ENCODE data around the gene POFUT2. TPM values are rescaled to one million over a fixed set of nuclear protein-coding genes. Genes with fewer than 3 reads are reported as not detected.
A peak's percentile ranks its signal among the peaks of the same experiment; 100 is the strongest.

POFUT2 gene
- total RNA-seq, 1 experiment from 2014 or later = 33.0 TPM

GRCh38 chr21:45304945-45305344, 17.2 kb upstream of the POFUT2 start:
- H3K9me3 ChIP-seq = no peaks in the 10 kb centered on the region
- H3K4me3 ChIP-seq = no peak overlapping the region
- no peaks in the 10 kb centered on the region for H3K36me3 ChIP-seq
- no peak for DNase-seq
- H3K27me3 ChIP-seq = no peaks in the 10 kb centered on the region

GRCh38 chr21:45304476-45304830, 16.8 kb upstream of the POFUT2 start:
- no peak for DNase-seq
- Histone ChIP-seq H3K27me3 (no peaks in the 10 kb centered on the region), H3K36me3 (no peaks in the 10 kb centered on the region), H3K4me3 (no peak overlapping the region), H3K9me3 (no peaks in the 10 kb centered on the region)

GRCh38 chr21:45303751-45304475, 16.2 kb upstream of the POFUT2 start:
- no peaks in the 10 kb centered on the region for H3K36me3 ChIP-seq
- H3K9me3 ChIP-seq = no peaks in the 10 kb centered on the region
- H3K4me3 ChIP-seq = no peak overlapping the region
- no peak for DNase-seq
- no peaks in the 10 kb centered on the region for H3K27me3 ChIP-seq

- Histone ChIP-seq H3K9me3 (no peaks in the 10 kb centered on the region), H3K27me3 (no peaks in the 10 kb centered on the region), H3K36me3 (no peaks in the 10 kb centered on the region), H3K4me3 (no peak overlapping the region)
- no peak for DNase-seq
Measured at GRCh38 chr21:45303091-45303615, 15.5 kb upstream of the POFUT2 start.

DNA sequence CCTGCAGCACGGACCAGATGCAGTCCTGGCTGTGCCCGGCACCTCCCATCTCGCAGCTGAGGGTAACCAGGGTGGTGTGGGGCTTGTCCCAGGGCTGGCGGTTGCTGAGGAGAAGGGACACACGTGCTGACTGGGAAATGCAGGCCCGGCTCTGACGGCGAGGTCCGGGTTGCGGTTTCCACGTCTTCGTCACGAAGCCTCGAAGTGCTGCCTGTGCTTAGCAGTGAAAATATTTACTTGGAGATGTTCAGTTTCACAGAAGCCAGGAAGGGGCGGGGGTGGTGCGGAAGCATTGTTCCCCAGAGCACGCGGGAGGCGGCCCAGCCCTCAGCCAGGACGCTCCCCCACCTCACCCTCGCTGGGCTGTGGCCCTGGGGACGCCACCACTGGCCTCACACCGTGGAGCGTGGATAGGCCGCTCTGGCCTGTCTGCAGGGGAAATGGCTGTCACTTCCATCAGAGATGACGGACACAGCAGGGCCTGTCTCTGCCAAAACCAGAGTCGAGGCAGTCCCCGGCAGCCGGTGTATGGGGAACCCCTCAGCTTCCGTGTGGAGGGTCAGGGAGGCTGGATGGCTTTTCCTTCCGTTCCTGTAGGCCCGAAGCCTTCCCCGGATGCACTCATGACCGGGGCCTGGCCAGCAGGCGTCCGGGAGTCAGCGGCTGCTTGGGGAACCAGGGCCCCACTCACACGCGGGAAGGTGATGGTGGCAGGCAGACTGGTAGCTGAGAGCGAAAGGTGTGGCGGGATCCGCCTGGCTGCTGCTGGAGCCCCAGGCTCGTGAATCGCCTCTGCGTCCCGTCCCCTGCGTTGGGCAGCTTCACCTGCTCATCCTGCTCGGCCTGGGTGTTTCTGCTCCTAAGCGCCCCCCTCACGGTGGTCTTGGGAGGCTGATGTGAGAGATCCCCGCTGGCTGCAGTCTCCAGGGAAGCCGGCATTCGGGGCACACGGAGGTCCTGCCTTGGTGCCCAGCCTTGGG, 14.7 kb upstream of the POFUT2 start:
- Histone ChIP-seq H3K27me3 (no peaks in the 10 kb centered on the region), H3K36me3 (no peaks in the 10 kb centered on the region), H3K4me3 (no peak overlapping the region), H3K9me3 (no peaks in the 10 kb centered on the region)
- no peak for DNase-seq

DNA sequence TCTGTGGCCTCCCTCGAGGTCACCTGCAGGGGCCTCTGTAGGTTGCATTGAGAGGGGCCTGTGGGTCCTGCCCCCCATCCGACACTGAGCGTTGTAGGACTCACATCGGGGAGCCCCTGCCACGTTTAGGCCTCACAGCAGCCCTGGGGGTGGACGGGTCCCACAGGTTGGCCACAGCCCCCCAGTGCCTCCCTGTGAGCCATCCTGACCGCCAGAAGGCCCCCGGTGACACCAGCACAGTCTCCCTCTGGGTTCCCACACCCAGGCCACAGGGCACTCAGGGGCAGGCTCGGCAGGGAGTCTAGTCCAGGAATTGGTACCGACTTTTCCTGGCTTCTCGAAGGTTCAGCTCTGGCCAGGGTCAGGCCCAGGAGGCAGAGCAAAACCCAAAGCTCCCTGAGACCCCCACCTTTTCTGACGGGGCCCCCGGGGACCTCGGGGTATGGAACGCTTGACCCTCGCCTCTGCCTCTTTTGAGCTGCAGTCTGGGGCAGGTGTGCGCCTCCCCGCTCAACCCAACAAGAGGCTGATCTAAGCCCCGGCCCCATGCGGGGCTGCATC, 13.9 kb upstream of the POFUT2 start:
- DNase-seq = no peak
- H3K36me3 ChIP-seq = no peaks in the 10 kb centered on the region
- no peak overlapping the region for H3K4me3 ChIP-seq
- no peaks in the 10 kb centered on the region for H3K9me3 ChIP-seq
- H3K27me3 ChIP-seq = no peaks in the 10 kb centered on the region

DNA sequence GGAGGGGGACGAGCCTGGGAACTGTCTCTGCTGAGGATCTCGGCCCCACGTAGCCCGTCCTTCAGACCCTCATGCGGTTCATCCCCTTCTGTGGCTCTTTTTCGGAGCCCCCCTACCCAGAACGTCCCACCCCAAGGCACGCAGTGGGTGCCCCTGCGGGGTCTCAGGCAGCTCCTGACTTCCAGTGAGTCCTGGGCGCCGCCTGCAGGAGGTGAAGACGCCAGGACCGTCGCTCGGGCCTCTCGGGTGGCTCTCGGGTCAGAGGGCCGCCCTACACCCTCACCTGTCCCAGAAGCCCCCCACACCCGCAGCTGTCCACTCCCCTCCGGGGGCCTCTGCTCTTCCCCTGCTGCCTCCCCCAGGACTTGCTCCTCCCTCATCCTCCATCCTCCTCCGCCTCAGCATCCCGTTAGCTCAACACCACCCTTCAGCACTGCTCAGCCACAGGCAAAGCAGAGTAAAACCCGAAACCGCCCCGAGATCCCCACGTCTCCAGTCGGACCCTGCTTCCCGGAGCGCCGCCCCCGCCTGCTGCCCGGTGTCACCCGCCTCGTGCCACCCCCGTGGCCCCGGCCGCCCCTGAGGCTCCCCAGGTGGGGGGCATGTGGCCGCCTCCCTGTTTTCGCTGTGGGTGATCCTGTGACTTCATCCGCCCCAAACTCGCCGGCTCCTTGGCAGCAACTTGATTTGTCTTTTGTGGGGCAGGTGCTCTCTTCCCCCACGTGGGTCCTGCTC, 13.3 kb upstream of the POFUT2 start:
- Histone ChIP-seq H3K9me3 (no peaks in the 10 kb centered on the region), H3K27me3 (no peaks in the 10 kb centered on the region), H3K4me3 (no peak overlapping the region), H3K36me3 (no peaks in the 10 kb centered on the region)
- DNase-seq = no peak

GRCh38 chr21:45299864-45300785, 12.4 kb upstream of the POFUT2 start:
- Histone ChIP-seq H3K27me3 (no peaks in the 10 kb centered on the region), H3K36me3 (no peaks in the 10 kb centered on the region), H3K9me3 (no peaks in the 10 kb centered on the region), H3K4me3 (no peak overlapping the region)
- no peak for DNase-seq

DNA sequence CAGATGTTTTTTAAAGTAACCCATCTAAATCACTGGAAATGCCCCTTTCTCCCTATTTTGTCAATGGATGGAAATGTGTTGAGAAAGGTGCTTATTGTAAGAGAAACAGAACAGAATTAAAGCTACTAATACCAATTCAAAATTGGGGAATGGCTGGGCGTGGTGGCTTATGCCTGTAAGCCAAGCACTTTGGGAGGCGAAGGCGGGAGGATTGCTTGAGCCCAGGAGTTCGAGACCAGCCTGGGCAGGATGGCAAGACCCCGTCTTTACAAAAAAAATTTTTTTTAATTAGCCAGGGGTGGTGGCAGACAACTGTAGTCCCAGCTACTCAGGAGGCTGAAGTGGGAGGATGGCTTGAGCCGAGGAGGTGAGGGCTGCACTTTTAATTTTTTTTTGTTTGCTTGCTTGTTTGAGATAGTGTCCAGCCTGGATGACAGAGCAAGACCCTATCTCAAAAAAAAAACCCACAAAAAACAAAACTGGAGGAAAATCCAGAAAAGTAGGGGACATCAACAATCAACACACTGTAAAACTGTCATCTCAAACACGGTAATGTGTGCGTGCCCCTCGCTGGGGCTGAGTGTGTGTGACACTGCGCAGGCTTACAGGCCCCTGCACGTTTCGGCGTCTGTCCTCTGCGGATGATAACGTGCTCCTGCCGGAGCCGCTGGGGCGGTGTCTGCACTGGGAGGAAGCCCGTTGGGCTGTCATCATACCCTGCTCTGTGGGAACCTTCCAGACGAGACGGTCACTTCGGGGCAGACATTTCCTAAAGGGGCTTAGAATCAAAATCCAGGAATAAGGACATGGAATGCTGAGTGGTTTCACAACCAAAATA, 11.6 kb upstream of the POFUT2 start:
- Histone ChIP-seq H3K4me3 (no peak overlapping the region), H3K27me3 (no peaks in the 10 kb centered on the region), H3K36me3 (no peaks in the 10 kb centered on the region), H3K9me3 (no peaks in the 10 kb centered on the region)
- no peak for DNase-seq

DNA sequence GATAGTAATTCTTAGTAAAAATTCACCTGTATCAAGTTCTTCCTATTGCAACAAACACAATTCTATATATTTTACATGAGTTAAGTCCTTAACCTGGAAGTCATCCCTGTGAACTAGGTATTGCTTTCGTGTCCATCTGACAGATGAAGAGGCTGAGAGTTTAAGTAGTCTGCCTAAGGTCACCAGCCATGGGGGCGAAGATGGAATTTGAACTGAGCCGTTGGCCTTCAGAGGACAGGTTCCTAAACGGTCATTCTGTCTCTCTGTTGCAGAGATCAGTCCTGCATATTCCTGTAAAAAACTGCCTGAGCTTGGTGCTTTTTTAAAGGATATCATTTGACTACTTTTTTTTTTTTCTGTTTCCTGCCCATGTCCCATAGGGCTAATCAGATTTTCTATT, 10.2 kb upstream of the POFUT2 start:
- H3K27me3 ChIP-seq = no peaks in the 10 kb centered on the region
- H3K9me3 ChIP-seq = no peaks in the 10 kb centered on the region
- H3K36me3 ChIP-seq = no peaks in the 10 kb centered on the region
- no peak for DNase-seq
- no peak overlapping the region for H3K4me3 ChIP-seq

GRCh38 chr21:45297329-45297728, 9.6 kb upstream of the POFUT2 start:
- no peak for DNase-seq
- Histone ChIP-seq H3K4me3 (no peak overlapping the region), H3K36me3 (no peaks in the 10 kb centered on the region), H3K9me3 (no peaks in the 10 kb centered on the region), H3K27me3 (no peaks in the 10 kb centered on the region)

GRCh38 chr21:45296638-45297037, 8.9 kb upstream of the POFUT2 start:
- H3K4me3 ChIP-seq = no peak overlapping the region
- H3K36me3 ChIP-seq = no peaks in the 10 kb centered on the region
- H3K27me3 ChIP-seq = no peaks in the 10 kb centered on the region
- no peaks in the 10 kb centered on the region for H3K9me3 ChIP-seq
- DNase-seq = no peak

GRCh38 chr21:45295576-45296365, 8.1 kb upstream of the POFUT2 start:
- no peaks in the 10 kb centered on the region for H3K9me3 ChIP-seq
- DNase-seq = peak; percentile 74
- H3K27me3 ChIP-seq = no peaks in the 10 kb centered on the region
- H3K36me3 ChIP-seq = no peaks in the 10 kb centered on the region; the same call in 1 of the 2 replicates
- H3K4me3 ChIP-seq = no peak overlapping the region

DNA sequence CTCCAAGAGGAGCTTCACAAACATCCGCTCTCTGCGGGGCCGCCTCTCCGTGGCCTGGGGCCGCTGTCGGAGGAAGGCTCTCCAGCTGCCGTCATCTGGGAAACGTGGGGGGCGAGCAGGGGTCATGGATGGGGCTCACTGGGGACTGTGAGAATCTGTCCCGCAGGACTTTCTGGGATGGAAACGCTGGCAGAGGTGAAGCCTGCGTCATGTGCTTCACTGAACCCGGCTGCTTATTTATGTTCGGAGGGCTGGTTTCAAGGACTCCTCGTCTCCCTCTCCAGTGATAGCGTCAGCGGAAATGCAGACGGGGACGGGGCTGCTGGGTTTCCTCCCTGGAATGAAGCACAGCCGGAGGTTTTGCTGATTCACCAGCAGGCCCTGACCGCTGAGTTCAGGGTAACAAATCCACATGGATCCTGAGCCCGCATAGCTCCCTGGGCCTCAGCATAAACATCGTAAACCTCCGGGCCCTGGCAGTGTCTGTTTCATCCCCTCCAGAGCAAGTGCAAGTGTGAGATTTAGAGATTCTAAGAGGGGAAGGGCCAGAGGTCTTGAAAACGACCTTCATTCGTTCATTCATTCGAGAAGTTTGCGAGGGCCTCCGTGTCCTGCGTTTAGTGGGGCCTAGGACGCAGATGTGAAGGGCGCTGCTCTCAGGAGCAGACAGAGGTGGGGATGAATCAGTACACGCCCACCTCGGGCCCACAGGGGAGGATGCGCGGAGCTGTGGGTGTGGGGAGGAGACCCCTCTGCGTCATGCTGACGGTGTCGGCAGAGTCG, 7.0 kb upstream of the POFUT2 start:
- Histone ChIP-seq H3K36me3 (no peaks in the 10 kb centered on the region; the same call in 1 of the 2 replicates), H3K27me3 (no peaks in the 10 kb centered on the region), H3K4me3 (no peak overlapping the region), H3K9me3 (no peaks in the 10 kb centered on the region)
- DNase-seq = peak; percentile 95

Data from MG63 (cell line).